Gastrocnemius medialis (tissue), 4 donors: ENCODE measurements around the gene TMEM238.

ENCODE experiments used
- CTCF ChIP-seq, 5 experiments: fragments of 450-650 bp in 3 of 5; fragments of 200-600 bp in 2 of 5; sonication (generic) in 2 of 5; IDR thresholded peaks in 4 of 5; conservative IDR thresholded peaks in 1 of 5; 1 replicate in 4 of 5; 2 replicates in 1 of 5; pipeline ENCODE4 v1.5.1; 2016 to 2019; ENCODE audit warnings: antibody characterized with exemption in 5 of 5, mild to moderate bottlenecking in 3 of 5, moderate library complexity in 3 of 5
- POLR2A ChIP-seq, 2 donors: fragments of 450-650 bp; IDR thresholded peaks; one replicate each; pipeline ENCODE4 v1.6.1; 2017; ENCODE audit warnings: antibody characterized with exemption in 2 of 2, mild to moderate bottlenecking in 2 of 2, moderate library complexity in 2 of 2

GRCh38 chr19:55407800-55408532 lies 23.9 kb upstream of the TMEM238 start:
- TF ChIP-seq CTCF (IDR thresholded peaks at IDR 0.05 in 4 of 5, conservative IDR thresholded peaks at IDR 0.05 in 1 of 5) (no peak), POLR2A (IDR thresholded peaks at IDR 0.05) (no peak)
